Small intestine (tissue), 7 donors: ENCODE results near the gene ELOVL5. TPM values are rescaled to one million over a fixed set of nuclear protein-coding genes. Genes with fewer than 3 reads are reported as not detected.
A peak's percentile ranks its signal among the peaks of the same experiment; 100 is the strongest.

Source experiments
- DNase-seq, 2 donors: peaks; one replicate each; pipeline versions ENCODE4 v3.0.0 to v3.0.0-alpha.2; 2013
- FAIRE-seq: peaks from 2 replicates; lab custom pipeline; 2012; peaks lifted over from hg19 to GRCh38; lab: Jason Lieb, UNC
- H3K27ac ChIP-seq, 3 donors: one replicate each; pipeline ENCODE4 v1.5.1; 2013; ENCODE audit warnings: low read length in 2 of 3, mild to moderate bottlenecking in 2 of 3, control low read depth in 1 of 3, inconsistent platforms in 1 of 3, low read depth in 1 of 3, moderate library complexity in 1 of 3
- H3K27me3 ChIP-seq, 3 donors: one replicate each; pipeline ENCODE4 v1.6.1; 2013; ENCODE audit warnings: low read length in 3 of 3, inconsistent platforms in 1 of 3; ENCODE audit not compliant: control insufficient read depth in 3 of 3, insufficient read depth in 3 of 3
- H3K36me3 ChIP-seq, 3 donors: one replicate each; pipeline ENCODE4 v1.6.1; 2013; ENCODE audit warnings: low read length in 3 of 3, inconsistent platforms in 1 of 3, low read depth in 1 of 3, mild to moderate bottlenecking in 1 of 3, moderate library complexity in 1 of 3; ENCODE audit not compliant: control insufficient read depth in 3 of 3, insufficient read depth in 2 of 3
- H3K4me1 ChIP-seq, 3 donors: one replicate each; pipeline ENCODE4 v1.6.1; 2013; ENCODE audit warnings: low read length in 2 of 3, inconsistent platforms in 1 of 3, low read depth in 1 of 3, mild to moderate bottlenecking in 1 of 3, moderate library complexity in 1 of 3; ENCODE audit not compliant: control insufficient read depth in 3 of 3, insufficient read depth in 2 of 3
- H3K4me3 ChIP-seq, 3 donors: one replicate each; pipeline ENCODE4 v1.5.1; 2013; ENCODE audit warnings: low read length in 3 of 3, control low read depth in 1 of 3, inconsistent platforms in 1 of 3, low read depth in 1 of 3, mild to moderate bottlenecking in 1 of 3, moderate library complexity in 1 of 3
- H3K9me3 ChIP-seq, 2 donors: one replicate each; pipeline ENCODE4 v1.6.1; 2013; ENCODE audit warnings: low read depth in 1 of 2, low read length in 1 of 2; ENCODE audit not compliant: control insufficient read depth in 2 of 2, insufficient read depth in 1 of 2
- WGBS, 3 donors: extraction: QIAGEN DNeasy Blood & Tissue Kit; methylation state at CpG; one replicate each; pipeline ENCODE4 v1.1.7; 2013; 5-methylcytosine and 5-hydroxymethylcytosine counted together
- polyA plus RNA-seq, 4 donors: library from polyadenylated mRNA; stranded (reverse) in 3 of 4; unstranded in 1 of 4; fragments of 200-250 nt in 3 of 4; fragments of 120-200 nt in 1 of 4; gene quantifications; one replicate each; pipeline versions ENCODE4 v1.2.1 to v1.2.3, GENCODE V29; 2013
- donor health status: healthy with polysubstance abuse.
- donor health status: control.
- donor health status: control.
- donor health status: Bipolar disorder and iron deficiency.
- donor health status: healthy.

The ELOVL5 gene
- polyA plus RNA-seq, 4 donors = 6.3 to 37.0 (median 22.6) TPM

GRCh38 chr6:53382421-53382820, 33.7 kb upstream of the ELOVL5 start:
- Histone ChIP-seq H3K4me1 (peaks cover 0 to 5% (median 0%) of the 10 kb centered on the region in 3 donors), H3K27me3 (no peaks in the 10 kb centered on the region), H3K9me3 (peaks cover 0 to 7% of the 10 kb centered on the region in 2 donors), H3K36me3 (no peaks in the 10 kb centered on the region), H3K27ac (no peak overlapping the region), H3K4me3 (no peak overlapping the region)
- no peak for DNase-seq
- 83 to 91% (median 90%) methylated on average over 5 of the region's 5 CpGs for WGBS, 3 donors
- FAIRE-seq = no peak

GRCh38 chr6:53378208-53378607, 29.5 kb upstream of the ELOVL5 start:
- DNase-seq (no peak), FAIRE-seq (no peak)
- Histone ChIP-seq H3K9me3 (peaks cover 0 to 5% of the 10 kb centered on the region in 2 donors), H3K27me3 (no peaks in the 10 kb centered on the region), H3K4me3 (no peak overlapping the region), H3K27ac (no peak overlapping the region), H3K36me3 (no peaks in the 10 kb centered on the region), H3K4me1 (peaks cover 0 to 10% (median 0%) of the 10 kb centered on the region in 3 donors)
- 91 to 94% (median 94%) methylated on average over 7 of the region's 7 CpGs for WGBS, 3 donors

- Histone ChIP-seq H3K27me3 (no peaks in the 10 kb centered on the region), H3K9me3 (peaks cover 0 to 1% of the 10 kb centered on the region in 2 donors), H3K4me1 (peaks cover 0 to 10% (median 0%) of the 10 kb centered on the region in 3 donors), H3K4me3 (no peak overlapping the region), H3K27ac (no peak overlapping the region), H3K36me3 (no peaks in the 10 kb centered on the region)
- DNase-seq (no peak), FAIRE-seq (no peak)
- 74 to 91% (median 77%) methylated on average over 3 of the region's 3 CpGs for WGBS, 3 donors
Measured at GRCh38 chr6:53377793-53378192, 29.0 kb upstream of the ELOVL5 start.

- Histone ChIP-seq H3K27me3 (no peaks in the 10 kb centered on the region), H3K36me3 (no peaks in the 10 kb centered on the region), H3K27ac (no peak overlapping the region), H3K4me3 (no peak overlapping the region), H3K9me3 (no peaks in the 10 kb centered on the region), H3K4me1 (peaks cover 0 to 10% (median 0%) of the 10 kb centered on the region in 3 donors)
- peak in 1 of 2 donors; percentile 30 for DNase-seq
- FAIRE-seq = no peak
- 54 to 76% (median 63%) methylated on average over 1 of the region's 1 CpG for WGBS, 3 donors
Measured at GRCh38 chr6:53377289-53377688, 28.5 kb upstream of the ELOVL5 start.

DNA sequence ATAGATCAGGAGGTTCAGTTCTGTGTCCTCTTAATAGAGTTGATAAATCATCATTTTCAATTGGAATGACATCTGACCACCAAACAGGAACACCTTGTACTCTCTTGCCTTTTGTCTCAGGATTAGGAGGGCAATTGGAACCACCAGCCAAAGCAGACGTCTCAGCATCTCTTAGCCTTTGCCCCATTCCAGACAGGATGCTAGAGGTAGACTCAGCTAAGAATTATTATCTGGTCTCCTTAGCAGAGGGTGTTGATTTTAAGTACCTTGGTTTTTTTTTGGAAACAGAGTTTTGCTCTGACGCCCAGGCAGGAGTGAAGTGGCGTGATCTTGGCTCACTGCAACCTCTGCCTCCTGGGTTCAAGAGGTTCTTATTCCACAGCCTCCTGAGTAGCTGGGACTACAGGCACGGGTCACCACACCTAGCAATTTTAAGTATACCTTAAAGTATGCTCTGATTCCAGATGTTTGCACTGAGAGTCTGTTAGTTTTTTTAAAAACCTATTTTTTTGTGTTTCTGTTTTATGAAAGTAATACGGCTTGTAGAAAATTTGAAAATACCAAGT, 28.0 kb upstream of the ELOVL5 start:
- no peaks in the 10 kb centered on the region for H3K36me3 ChIP-seq
- no peak overlapping the region for H3K27ac ChIP-seq
- H3K4me1 ChIP-seq = peaks cover 0 to 10% (median 0%) of the 10 kb centered on the region in 3 donors
- H3K9me3 ChIP-seq = no peaks in the 10 kb centered on the region
- 62 to 74% (median 72%) methylated on average over 5 of the region's 5 CpGs for WGBS, 3 donors
- no peaks in the 10 kb centered on the region for H3K27me3 ChIP-seq
- H3K4me3 ChIP-seq = no peak overlapping the region
- DNase-seq (no peak), FAIRE-seq (no peak)

DNA sequence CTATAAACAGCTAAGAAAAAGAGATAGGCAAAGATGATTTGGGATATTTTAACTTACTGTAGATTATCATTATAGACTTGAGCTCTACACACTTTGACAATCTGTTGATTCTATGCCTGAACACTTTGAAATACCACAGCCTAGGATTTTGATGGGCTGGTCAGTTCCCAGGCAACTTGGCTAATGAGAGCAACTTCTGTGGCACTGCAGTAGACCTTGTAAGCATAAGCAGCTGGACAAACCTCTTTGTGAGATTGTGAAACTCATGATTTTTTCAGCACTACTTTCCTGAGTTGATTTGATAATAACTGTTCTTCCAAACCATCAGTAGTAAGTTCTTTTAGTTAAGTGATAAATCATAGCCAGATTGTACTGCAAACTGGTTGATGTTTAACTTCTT, 27.1 kb upstream of the ELOVL5 start:
- H3K4me1 ChIP-seq = peaks cover 0 to 10% (median 0%) of the 10 kb centered on the region in 3 donors
- no peak overlapping the region for H3K4me3 ChIP-seq
- H3K27me3 ChIP-seq = no peaks in the 10 kb centered on the region
- H3K9me3 ChIP-seq = no peaks in the 10 kb centered on the region
- H3K27ac ChIP-seq = no peak overlapping the region
- H3K36me3 ChIP-seq = no peaks in the 10 kb centered on the region
- no peak for DNase-seq
- FAIRE-seq = no peak

DNA sequence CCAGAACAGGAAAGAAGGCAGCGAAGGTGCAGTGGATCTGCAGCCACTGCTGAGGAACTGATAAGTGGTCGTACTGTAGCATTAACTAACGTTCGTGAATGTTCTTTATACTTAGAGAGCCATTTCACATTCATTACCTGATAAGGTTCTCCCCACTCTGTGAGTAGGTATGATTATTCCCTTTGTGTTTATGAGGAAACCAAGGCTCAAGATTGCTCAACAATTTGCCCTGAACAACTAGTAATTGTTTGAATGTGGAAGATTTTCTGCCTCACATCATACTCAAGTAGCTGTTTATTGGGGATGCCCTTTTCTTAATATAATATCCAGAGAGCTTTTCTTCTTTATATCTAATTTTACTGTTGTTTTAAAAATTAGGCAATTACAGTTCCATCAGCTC, 24.9 kb upstream of the ELOVL5 start:
- Histone ChIP-seq H3K27me3 (no peaks in the 10 kb centered on the region), H3K9me3 (no peaks in the 10 kb centered on the region), H3K4me1 (peaks cover 0 to 10% (median 0%) of the 10 kb centered on the region in 3 donors), H3K4me3 (no peak overlapping the region), H3K27ac (no peak overlapping the region), H3K36me3 (no peaks in the 10 kb centered on the region)
- DNase-seq (no peak), FAIRE-seq (no peak)
- WGBS, 3 donors = 48 to 68% (median 59%) methylated on average over 4 of the region's 4 CpGs

- DNase-seq (no peak), FAIRE-seq (no peak)
- peaks cover 0 to 7% of the 10 kb centered on the region in 2 donors for H3K9me3 ChIP-seq
- 37 to 59% (median 39%) methylated on average over 6 of the region's 6 CpGs for WGBS, 3 donors
- no peaks in the 10 kb centered on the region for H3K36me3 ChIP-seq
- H3K4me1 ChIP-seq = no peaks in the 10 kb centered on the region
- H3K27ac ChIP-seq = no peak overlapping the region
- no peaks in the 10 kb centered on the region for H3K27me3 ChIP-seq
- no peak overlapping the region for H3K4me3 ChIP-seq
Measured at GRCh38 chr6:53369876-53370515, 21.2 kb upstream of the ELOVL5 start.
